ENCODE measurements around the gene FOXR2.

FOXR2 gene, protein sequence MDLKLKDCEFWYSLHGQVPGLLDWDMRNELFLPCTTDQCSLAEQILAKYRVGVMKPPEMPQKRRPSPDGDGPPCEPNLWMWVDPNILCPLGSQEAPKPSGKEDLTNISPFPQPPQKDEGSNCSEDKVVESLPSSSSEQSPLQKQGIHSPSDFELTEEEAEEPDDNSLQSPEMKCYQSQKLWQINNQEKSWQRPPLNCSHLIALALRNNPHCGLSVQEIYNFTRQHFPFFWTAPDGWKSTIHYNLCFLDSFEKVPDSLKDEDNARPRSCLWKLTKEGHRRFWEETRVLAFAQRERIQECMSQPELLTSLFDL

GRCh38 chrX:55623100-55623499 is at the start of gene FOXR2:
Gene FOXR2, plus strand, starts transcription at chrX:55623400. Its CDS starts 312 bp downstream, at chrX:55623712.
- DNase-seq = no peak

DNA sequence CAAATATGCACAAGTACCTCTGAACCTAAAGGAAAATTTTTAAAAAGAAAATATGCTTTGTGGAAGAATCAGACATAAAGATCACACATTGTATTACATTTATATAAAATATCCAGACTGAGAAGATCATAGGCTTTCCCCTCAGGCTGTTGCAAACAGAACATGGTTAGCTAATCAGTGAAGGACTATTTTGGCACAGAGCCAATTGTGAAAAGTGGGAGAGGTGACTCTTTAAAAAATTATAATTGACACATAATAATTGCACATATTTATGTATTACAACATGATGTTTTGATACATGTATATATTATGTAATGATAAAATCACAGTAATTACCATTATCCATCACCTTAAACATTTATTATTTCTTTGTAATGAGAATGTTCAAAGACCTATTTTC is 44.1 kb upstream of the FOXR2 start:
- no peak for DNase-seq

DNA sequence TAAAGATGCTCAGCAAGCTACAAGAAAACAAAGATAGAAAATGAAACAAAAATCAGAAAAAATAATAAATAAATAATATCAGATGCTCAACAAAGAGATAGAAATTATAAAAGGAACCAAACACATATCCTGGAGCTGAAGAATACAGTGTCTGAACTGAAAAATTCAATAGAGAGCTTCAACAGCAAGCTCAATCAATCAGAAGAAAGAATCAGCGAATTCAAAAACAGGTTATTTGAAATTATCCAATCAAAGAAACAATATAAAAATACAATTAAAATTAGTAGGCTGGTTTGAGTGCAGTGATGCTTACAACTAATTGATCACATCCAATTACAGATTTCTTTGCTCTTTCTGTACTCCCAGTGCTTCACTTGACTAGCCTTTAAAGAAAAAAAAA is 40.8 kb upstream of the FOXR2 start:
- no peak for DNase-seq

GRCh38 chrX:55593296-55593695 is 29.9 kb upstream of the FOXR2 start:
- DNase-seq = no peak

DNA sequence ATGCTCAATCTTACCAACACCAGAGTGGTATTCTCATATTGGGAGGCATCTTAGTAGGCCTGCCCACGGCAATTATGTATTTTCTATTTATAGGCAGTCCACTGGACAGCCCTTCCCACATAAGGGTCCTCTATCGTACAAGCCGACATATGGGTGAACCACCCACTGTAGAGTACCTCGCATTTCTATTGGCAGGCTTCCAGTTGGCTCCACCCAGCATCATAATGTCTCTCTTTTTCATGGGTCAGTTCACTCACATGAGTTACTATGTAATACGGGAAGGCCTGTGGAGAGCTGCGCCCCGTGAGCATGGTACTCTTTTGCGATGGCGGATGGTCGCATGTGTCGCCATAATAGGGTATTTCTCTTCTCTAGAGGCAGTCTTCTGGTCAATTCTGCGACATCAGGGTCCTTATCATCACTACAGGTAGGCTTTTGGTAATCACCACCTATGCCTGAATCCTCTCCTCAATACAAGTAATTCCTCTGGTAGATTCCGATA is 29.4 kb upstream of the FOXR2 start:
- no peak for DNase-seq

GRCh38 chrX:55598333-55598732 is 24.9 kb upstream of the FOXR2 start:
- no peak for DNase-seq

GRCh38 chrX:55619547-55619946 is 3.7 kb upstream of the FOXR2 start:
- DNase-seq = no peak

GRCh38 chrX:55624403-55624802 is 1.2 kb downstream of the FOXR2 start:
- no peak for DNase-seq

GRCh38 chrX:55636109-55636508 is 12.9 kb downstream of the FOXR2 start:
- no peak for DNase-seq

DNA sequence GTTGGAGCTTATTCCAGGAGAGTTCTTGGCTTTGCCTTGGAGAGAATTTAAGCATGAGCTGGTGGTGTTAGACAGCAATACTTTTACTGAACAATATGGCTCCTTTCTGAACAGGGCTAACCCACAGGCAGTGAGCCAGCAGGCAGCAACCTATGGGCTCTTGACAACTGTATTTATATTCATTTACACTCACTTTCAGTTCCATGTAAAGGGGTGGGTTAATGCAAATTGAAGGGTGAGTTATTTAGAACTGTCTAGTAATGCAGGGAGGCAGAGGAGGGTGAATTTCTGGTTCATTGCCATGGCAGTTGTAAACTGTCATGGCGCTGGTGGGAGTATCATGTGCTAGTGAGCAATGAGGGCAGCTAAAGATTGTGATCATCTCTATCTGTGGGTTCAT is 15.7 kb downstream of the FOXR2 start:
- no peak for DNase-seq

DNA sequence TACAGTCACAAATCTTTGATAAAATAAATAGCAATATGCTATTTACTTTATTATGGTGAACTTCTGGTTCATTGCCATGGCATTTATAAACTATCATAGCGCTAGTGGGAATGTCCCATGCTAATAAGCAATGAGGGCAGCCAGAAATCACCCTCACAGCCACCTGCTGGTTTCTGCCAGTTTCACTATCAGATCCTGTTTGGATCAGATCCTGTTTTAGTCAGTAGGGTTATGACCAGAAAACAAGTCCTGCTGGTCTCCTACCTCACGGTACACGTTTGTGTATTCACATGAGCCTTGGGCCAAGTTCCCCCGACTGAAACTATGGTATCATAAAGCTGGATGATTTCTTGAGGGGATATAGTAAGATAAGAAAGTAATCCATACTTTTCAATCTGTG is 17.7 kb downstream of the FOXR2 start:
- no peak for DNase-seq

DNA sequence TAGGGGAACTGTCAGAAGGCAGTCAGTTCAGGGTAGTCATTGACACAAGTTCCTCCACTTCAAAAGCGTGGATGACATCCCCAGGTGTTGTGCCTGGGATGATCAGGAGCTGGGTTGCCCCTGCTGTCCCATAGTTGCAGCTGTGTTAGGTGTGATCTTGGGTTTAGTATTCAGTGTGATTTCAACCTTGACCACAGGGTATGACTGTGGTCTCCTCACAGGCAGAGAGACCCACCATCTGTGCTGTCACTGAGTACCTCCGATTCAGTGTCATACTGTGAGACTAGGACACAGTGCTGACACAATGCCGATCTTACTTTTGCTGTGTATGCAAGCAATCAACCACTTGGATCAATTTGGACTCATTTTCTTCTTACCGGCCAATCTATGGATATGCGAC is 25.2 kb downstream of the FOXR2 start:
- no peak for DNase-seq

DNA sequence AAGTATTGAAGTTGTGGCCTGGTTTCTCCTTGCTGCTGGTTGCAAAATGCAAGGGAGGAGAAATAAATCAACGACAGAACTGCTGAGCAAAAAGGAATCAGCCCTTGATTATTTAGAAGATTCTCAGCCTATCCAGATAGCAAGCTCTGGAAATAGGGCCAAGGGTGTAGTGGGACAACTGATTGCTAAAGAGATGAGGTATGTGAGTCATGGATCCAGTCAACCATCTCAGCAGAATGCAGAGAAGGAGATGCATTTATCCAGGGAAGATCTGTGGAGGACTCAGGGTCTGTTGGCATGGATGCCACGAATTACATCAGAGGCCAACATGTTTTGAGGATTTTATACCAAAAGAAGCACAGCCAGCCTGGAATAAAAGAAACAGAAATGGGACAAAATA is 36.7 kb downstream of the FOXR2 start:
- DNase-seq = no peak

DNA sequence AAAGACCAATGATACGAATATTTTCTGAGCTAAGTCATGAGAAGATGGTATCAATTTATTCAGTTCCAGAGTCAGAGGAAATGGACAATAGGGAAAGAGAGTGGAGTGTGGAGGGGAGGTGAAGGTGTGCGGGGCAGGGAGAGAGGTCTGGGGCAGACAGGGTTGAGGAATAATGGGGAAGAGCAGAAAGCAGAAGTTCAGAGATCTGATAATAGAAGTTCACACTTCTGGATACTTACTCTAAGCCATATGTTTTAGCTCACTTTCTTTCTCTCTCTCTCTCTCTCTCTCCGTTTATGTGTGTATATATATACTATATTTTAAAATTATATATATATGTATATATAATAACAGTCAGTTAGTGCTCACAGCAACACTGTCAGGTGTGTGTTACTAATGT is 40.4 kb downstream of the FOXR2 start:
- no peak for DNase-seq

- no peak for DNase-seq
Observed at GRCh38 chrX:55668084-55668483, 44.9 kb downstream of the FOXR2 start.
